ENCODE measurements around the gene CDH2. TPM values are rescaled to one million over a fixed set of nuclear protein-coding genes. Genes with fewer than 3 reads are reported as not detected.

The CDH2 gene
- total RNA-seq, 2 donors from 2014 or later: 0.41 to 125 TPM

- intact Hi-C loops (cut with DNase I): loop anchor here (10.0 kb wide), 1 partner anchor 585 kb away; no protein-coding TSS in a partner anchor
- Histone ChIP-seq H3K9me3 (no peaks in the 10 kb centered on the region), H3K4me1 (replicated peaks) (no peaks in the 10 kb centered on the region), H3K27ac (no peak overlapping the region), H3K27me3 (replicated peaks; ENCODE audit: insufficient read depth) (no peaks in the 10 kb centered on the region), H3K4me3 (no peak overlapping the region), H3K36me3 (no peaks in the 10 kb centered on the region)
- peak in 3 of 4 experiments; percentile 45 to 56 (median 55) for TF ChIP-seq CTCF (IDR thresholded peaks at IDR 0.05)
- no peak for TF ChIP-seq POLR2AphosphoS5 (IDR thresholded peaks at IDR 0.05)
- WGBS: 60% methylated on average over 5 of the region's 5 CpGs
- peak; percentile 29 for DNase-seq (ENCODE audit: low spot score)
Measured at GRCh38 chr18:28189400-28190239, 12.7 kb upstream of the CDH2 start.

- no peaks in the 10 kb centered on the region for H3K4me1 ChIP-seq (replicated peaks)
- TF ChIP-seq CTCF (IDR thresholded peaks at IDR 0.05) (no peak), POLR2A (IDR thresholded peaks at IDR 0.05) (no peak), POLR2AphosphoS5 (IDR thresholded peaks at IDR 0.05) (no peak)
- H3K9me3 ChIP-seq: no peaks in the 10 kb centered on the region
- H3K4me3 ChIP-seq: no peak overlapping the region
- intact Hi-C loops (cut with DNase I): no loop called here
- H3K27ac ChIP-seq: no peak overlapping the region
- WGBS: 82% methylated on average over 3 of the region's 3 CpGs
- H3K36me3 ChIP-seq: no peaks in the 10 kb centered on the region
- no peak for DNase-seq (ENCODE audit: low spot score)
- H3K27me3 ChIP-seq (replicated peaks; ENCODE audit: insufficient read depth): no peaks in the 10 kb centered on the region
Measured at GRCh38 chr18:28185121-28185520, 8.2 kb upstream of the CDH2 start.

GRCh38 chr18:28183418-28184078 is 6.6 kb upstream of the CDH2 start:
- WGBS: 53% methylated on average over 4 of the region's 4 CpGs
- H3K4me3 ChIP-seq: no peak overlapping the region

GRCh38 chr18:28181616-28182015 is 4.7 kb upstream of the CDH2 start:
- 79% methylated on average over 2 of the region's 2 CpGs for WGBS
- TF ChIP-seq POLR2A (IDR thresholded peaks at IDR 0.05) (no peak), POLR2AphosphoS5 (IDR thresholded peaks at IDR 0.05) (no peak), CTCF (IDR thresholded peaks at IDR 0.05) (no peak)
- no peak for DNase-seq (ENCODE audit: low spot score)
- no peaks in the 10 kb centered on the region for H3K4me1 ChIP-seq (replicated peaks)
- H3K27ac ChIP-seq: no peak overlapping the region
- intact Hi-C loops (cut with DNase I): no loop called here
- H3K36me3 ChIP-seq: no peaks in the 10 kb centered on the region
- no peaks in the 10 kb centered on the region for H3K9me3 ChIP-seq
- no peaks in the 10 kb centered on the region for H3K27me3 ChIP-seq (replicated peaks; ENCODE audit: insufficient read depth)
- no peak overlapping the region for H3K4me3 ChIP-seq

More at GRCh38 chr18:28183418-28184078, 6.6 kb upstream of the CDH2 start:
- DNase-seq (ENCODE audit: low spot score): no peak
- TF ChIP-seq POLR2A (IDR thresholded peaks at IDR 0.05) (no peak), CTCF (IDR thresholded peaks at IDR 0.05) (no peak), POLR2AphosphoS5 (IDR thresholded peaks at IDR 0.05) (no peak)
- Histone ChIP-seq H3K36me3 (no peaks in the 10 kb centered on the region), H3K4me1 (replicated peaks) (no peaks in the 10 kb centered on the region), H3K27me3 (replicated peaks; ENCODE audit: insufficient read depth) (no peaks in the 10 kb centered on the region), H3K27ac (no peak overlapping the region), H3K9me3 (no peaks in the 10 kb centered on the region)
- intact Hi-C loops (cut with DNase I): no loop called here

All from prostate gland (tissue), 2 donors.